Measurements from ENCODE around the gene KCNA10. TPM values are rescaled to one million over a fixed set of nuclear protein-coding genes. Genes with fewer than 3 reads are reported as not detected.

KCNA10 gene
- total and polyA plus RNA-seq, 10 donors, result 0.28 TPM; not detected in 9

DNA sequence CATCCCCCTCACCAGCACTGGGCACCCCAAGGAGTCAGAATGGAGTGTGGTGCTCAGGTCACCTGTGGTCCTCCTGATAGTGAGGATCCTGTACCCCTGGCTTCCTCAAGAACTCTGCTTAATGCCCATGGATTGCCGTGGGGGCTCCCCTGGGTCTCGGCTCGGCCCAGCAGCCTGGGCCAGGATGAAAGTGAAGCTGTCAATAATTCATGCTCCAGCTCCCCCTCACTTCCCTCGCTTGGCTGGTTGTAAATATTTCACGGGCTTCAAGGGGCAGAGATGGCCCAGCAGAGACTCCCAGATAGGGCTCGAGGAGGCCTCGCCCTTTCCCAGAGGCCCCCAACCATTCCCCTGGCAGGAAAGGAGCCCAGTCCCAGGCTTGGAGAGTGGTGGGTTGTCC is 42.6 kb upstream of the KCNA10 start:
- H3K4me1 ChIP-seq, result no peaks in the 10 kb centered on the region
- no peak overlapping the region for H3K27ac ChIP-seq
- no peak for DNase-seq
- no peaks in the 10 kb centered on the region for H3K9me3 ChIP-seq
- 78 to 90% (median 79%) methylated on average over 7 of the region's 7 CpGs for WGBS, 5 donors
- intact Hi-C loops (cut with DNase I; ENCODE audit: low total_unique reads), result no loop called here
- H3K4me3 ChIP-seq, result no peak overlapping the region
- peaks cover 0 to 39% (median 0%) of the 10 kb centered on the region in 7 donors for H3K27me3 ChIP-seq (replicated peaks in 1 of 7)
- H3K36me3 ChIP-seq, result no peaks in the 10 kb centered on the region
- no peak for TF ChIP-seq POLR2AphosphoS5 (IDR thresholded peaks at IDR 0.05)
- TF ChIP-seq, protein P1, sequence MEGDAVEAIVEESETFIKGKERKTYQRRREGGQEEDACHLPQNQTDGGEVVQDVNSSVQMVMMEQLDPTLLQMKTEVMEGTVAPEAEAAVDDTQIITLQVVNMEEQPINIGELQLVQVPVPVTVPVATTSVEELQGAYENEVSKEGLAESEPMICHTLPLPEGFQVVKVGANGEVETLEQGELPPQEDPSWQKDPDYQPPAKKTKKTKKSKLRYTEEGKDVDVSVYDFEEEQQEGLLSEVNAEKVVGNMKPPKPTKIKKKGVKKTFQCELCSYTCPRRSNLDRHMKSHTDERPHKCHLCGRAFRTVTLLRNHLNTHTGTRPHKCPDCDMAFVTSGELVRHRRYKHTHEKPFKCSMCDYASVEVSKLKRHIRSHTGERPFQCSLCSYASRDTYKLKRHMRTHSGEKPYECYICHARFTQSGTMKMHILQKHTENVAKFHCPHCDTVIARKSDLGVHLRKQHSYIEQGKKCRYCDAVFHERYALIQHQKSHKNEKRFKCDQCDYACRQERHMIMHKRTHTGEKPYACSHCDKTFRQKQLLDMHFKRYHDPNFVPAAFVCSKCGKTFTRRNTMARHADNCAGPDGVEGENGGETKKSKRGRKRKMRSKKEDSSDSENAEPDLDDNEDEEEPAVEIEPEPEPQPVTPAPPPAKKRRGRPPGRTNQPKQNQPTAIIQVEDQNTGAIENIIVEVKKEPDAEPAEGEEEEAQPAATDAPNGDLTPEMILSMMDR (IDR thresholded peaks at IDR 0.05 in 8 of 11, conservative IDR thresholded peaks at IDR 0.05 in 3 of 11), result no peak
- no peak for TF ChIP-seq POLR2A (IDR thresholded peaks at IDR 0.05)

DNA sequence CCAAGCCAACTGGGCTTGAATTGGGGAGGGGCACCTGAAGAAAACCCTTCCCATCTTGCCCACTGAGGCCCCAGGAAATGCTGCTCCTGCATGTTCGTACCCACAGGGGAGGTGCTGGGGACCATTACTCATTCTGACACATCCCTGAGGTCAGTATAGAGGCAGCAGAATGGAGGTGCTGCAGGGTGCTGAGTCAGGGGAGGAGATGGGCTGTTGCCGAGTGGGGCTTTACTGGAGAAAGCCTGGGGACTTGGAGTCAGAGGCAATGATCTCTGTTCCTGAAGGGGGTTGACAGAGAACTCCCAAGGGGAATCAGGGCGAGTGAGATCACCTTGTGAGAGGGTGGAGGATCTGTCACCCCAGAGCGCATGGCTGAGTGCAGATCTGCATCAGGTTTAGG is 40.2 kb upstream of the KCNA10 start:
- no peak for DNase-seq
- TF ChIP-seq, protein P1 (IDR thresholded peaks at IDR 0.05 in 8 of 11, conservative IDR thresholded peaks at IDR 0.05 in 3 of 11), result no peak
- TF ChIP-seq POLR2AphosphoS5 (IDR thresholded peaks at IDR 0.05) (no peak), POLR2A (IDR thresholded peaks at IDR 0.05) (no peak)
- Histone ChIP-seq H3K36me3 (no peaks in the 10 kb centered on the region), H3K9me3 (no peaks in the 10 kb centered on the region), H3K27me3 (replicated peaks in 1 of 7) (peaks cover 4 to 56% (median 20%) of the 10 kb centered on the region in 7 donors), H3K27ac (no peak overlapping the region), H3K4me1 (peaks cover 0 to 15% (median 11%) of the 10 kb centered on the region in 6 donors), H3K4me3 (no peak overlapping the region)
- intact Hi-C loops (cut with DNase I; ENCODE audit: low total_unique reads), result loop anchor here (10.0 kb wide), 1 partner anchor 56 kb away; no protein-coding TSS in a partner anchor
- 41 to 53% (median 48%) methylated on average over 4 of the region's 4 CpGs for WGBS, 5 donors

DNA sequence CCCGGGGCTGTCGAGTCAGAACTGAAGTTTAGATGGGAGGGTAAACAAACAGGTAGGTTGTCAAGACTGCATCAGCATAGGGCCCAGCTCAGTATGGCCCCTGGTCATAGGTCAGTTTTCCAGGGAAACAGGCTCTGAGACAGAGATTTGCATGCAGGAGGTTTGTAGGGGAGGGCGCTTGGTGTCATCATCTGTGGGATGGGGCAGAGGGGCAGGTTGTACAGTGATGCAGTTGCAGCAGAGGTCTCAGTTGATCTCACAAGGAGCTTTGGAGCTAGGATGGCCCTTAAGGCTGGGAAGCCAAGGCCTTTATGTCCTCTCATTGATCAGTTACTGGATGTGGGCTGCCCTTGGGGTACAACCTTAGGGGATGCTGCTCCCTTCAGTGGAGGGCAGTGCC is 38.5 kb upstream of the KCNA10 start:
- H3K4me1 ChIP-seq, result peaks cover 0 to 15% (median 11%) of the 10 kb centered on the region in 6 donors
- no peak for DNase-seq
- no peak for TF ChIP-seq POLR2A (IDR thresholded peaks at IDR 0.05)
- TF ChIP-seq, protein P1 (IDR thresholded peaks at IDR 0.05 in 8 of 11, conservative IDR thresholded peaks at IDR 0.05 in 3 of 11), result no peak
- TF ChIP-seq POLR2AphosphoS5 (IDR thresholded peaks at IDR 0.05), result no peak
- H3K27me3 ChIP-seq (replicated peaks in 1 of 7), result peaks cover 4 to 66% (median 20%) of the 10 kb centered on the region in 7 donors
- H3K4me3 ChIP-seq, result no peak overlapping the region
- H3K36me3 ChIP-seq, result no peaks in the 10 kb centered on the region
- no peaks in the 10 kb centered on the region for H3K9me3 ChIP-seq
- WGBS, 5 donors, result 53 to 89% (median 67%) methylated on average over 3 of the region's 3 CpGs
- intact Hi-C loops (cut with DNase I; ENCODE audit: low total_unique reads), result loop anchor here (10.0 kb wide), 1 partner anchor 57 kb away; no protein-coding TSS in a partner anchor
- H3K27ac ChIP-seq, result no peak overlapping the region

DNA sequence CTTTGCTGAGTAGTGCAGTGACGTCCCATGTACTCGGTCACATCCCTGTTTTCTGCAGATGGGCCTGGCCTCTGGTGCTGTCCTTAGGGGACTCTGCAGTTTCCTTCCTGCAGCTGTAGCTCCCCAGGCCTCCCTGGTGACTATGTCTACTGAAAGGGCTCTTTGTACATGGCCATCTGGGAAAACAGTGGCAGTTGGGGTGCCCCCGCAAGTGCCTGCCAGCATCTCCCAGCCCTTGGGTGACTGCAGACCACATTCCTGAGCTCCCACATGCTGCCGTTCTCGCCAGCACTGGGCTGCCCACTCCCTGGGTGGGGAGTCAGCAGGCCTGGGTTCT is 37.5 kb upstream of the KCNA10 start:
- Histone ChIP-seq H3K9me3 (no peaks in the 10 kb centered on the region), H3K4me1 (peaks cover 0 to 15% (median 11%) of the 10 kb centered on the region in 6 donors), H3K27me3 (replicated peaks in 1 of 7) (peaks cover 4 to 76% (median 20%) of the 10 kb centered on the region in 7 donors), H3K27ac (no peak overlapping the region), H3K36me3 (no peaks in the 10 kb centered on the region), H3K4me3 (no peak overlapping the region)
- 52 to 69% (median 60%) methylated on average over 3 to 5 of the region's 5 CpGs for WGBS, 5 donors
- intact Hi-C loops (cut with DNase I; ENCODE audit: low total_unique reads), result loop anchor here (10.0 kb wide), 1 partner anchor 58 kb away; no protein-coding TSS in a partner anchor
- TF ChIP-seq, protein P1 (IDR thresholded peaks at IDR 0.05 in 8 of 11, conservative IDR thresholded peaks at IDR 0.05 in 3 of 11), result no peak
- no peak for TF ChIP-seq POLR2A (IDR thresholded peaks at IDR 0.05)
- TF ChIP-seq POLR2AphosphoS5 (IDR thresholded peaks at IDR 0.05), result no peak
- no peak for DNase-seq
